Esophagus muscularis mucosa (tissue), 4 donors: ENCODE results near the gene ANKRD28. TPM values are rescaled to one million over a fixed set of nuclear protein-coding genes. Genes with fewer than 3 reads are reported as not detected.

ENCODE experiments used
- DNase-seq: peaks from one replicate; pipeline ENCODE4 v3.0.0-alpha.2; 2017; ENCODE audit errors: extremely low spot score
- H3K27ac ChIP-seq, 4 donors: fragments of 200-600 bp; sonication (generic); replicated peaks in 1 of 4; 1 replicate in 3 of 4; 2 replicates in 1 of 4; pipeline ENCODE4 v1.5.1; 2016 to 2019; ENCODE audit warnings: mild to moderate bottlenecking in 1 of 4
- H3K27me3 ChIP-seq, 4 donors: fragments of 200-600 bp; sonication (generic); one replicate each; pipeline versions ENCODE4 v1.5.1 to v1.6.0; 2016 to 2019
- H3K36me3 ChIP-seq, 4 donors: fragments of 200-600 bp; sonication (generic); one replicate each; pipeline ENCODE4 v1.5.1; 2016 to 2019
- H3K4me1 ChIP-seq, 4 donors: fragments of 200-600 bp; sonication (generic); one replicate each; pipeline ENCODE4 v1.5.1; 2016 to 2019
- H3K4me3 ChIP-seq, 4 donors: fragments of 200-600 bp; sonication (generic); 1 replicate in 2 of 4; 2 replicates in 2 of 4; pipeline ENCODE4 v1.5.1; 2016 to 2019; ENCODE audit warnings: mild to moderate bottlenecking in 4 of 4, moderate library complexity in 1 of 4
- H3K9me3 ChIP-seq, 4 donors: fragments of 200-600 bp; sonication (generic); 1 replicate in 3 of 4; 2 replicates in 1 of 4; pipeline ENCODE4 v1.5.1; 2016 to 2019
- CTCF ChIP-seq, 3 experiments: fragments of 200-600 bp in 2 of 3; fragments of 450-650 bp in 1 of 3; sonication (generic) in 2 of 3; IDR thresholded peaks; one replicate each; pipeline ENCODE4 v1.5.1; 2017 to 2019; ENCODE audit warnings: antibody characterized with exemption in 3 of 3, mild to moderate bottlenecking in 2 of 3, moderate library complexity in 1 of 3
- EP300 ChIP-seq: sonication (generic); formaldehyde crosslinking; IDR thresholded peaks from one replicate; pipeline ENCODE4 v1.6.1; 2017; ENCODE audit warnings: antibody characterized with exemption
- POLR2A ChIP-seq: fragments of 450-650 bp; IDR thresholded peaks from one replicate; pipeline ENCODE4 v1.6.1; 2017; ENCODE audit warnings: antibody characterized with exemption, moderate library complexity, mild to moderate bottlenecking, low read depth
- POLR2AphosphoS5 ChIP-seq, 2 donors: sonication (generic); formaldehyde crosslinking; IDR thresholded peaks; one replicate each; pipeline ENCODE4 v1.6.1; 2017; ENCODE audit warnings: antibody characterized with exemption in 2 of 2
- WGBS: methylation state at CpG from one replicate; pipeline ENCODE4 v1.1.5; 2018; 5-methylcytosine and 5-hydroxymethylcytosine counted together
- intact Hi-C: fragments of 100-400 bp; cut with DNase I; formaldehyde crosslinking; loops from one replicate; pipeline ENCODE4 v1.15.1; 2023
- total RNA-seq, 4 donors: library from RNA; depleted of rRNA; stranded (reverse); fragments of >200 nt; gene quantifications; one replicate each; pipeline versions ENCODE4 v1.1.0 to v1.2.1, GENCODE V29; 2016

The ANKRD28 gene
- total RNA-seq, 4 donors from 2014 or later: 21.2 to 34.8 (median 26.9) TPM

- Histone ChIP-seq H3K36me3 (peaks cover 0 to 41% (median 22%) of the 10 kb centered on the region in 4 donors), H3K27ac (no peak overlapping the region), H3K4me3 (no peak overlapping the region), H3K9me3 (no peaks in the 10 kb centered on the region), H3K4me1 (no peaks in the 10 kb centered on the region), H3K27me3 (no peaks in the 10 kb centered on the region)
- 93% methylated on average over 2 of the region's 2 CpGs for WGBS
- no peak for DNase-seq
- TF ChIP-seq CTCF (IDR thresholded peaks at IDR 0.05): no peak
- no peak for TF ChIP-seq POLR2A
- TF ChIP-seq POLR2AphosphoS5 (IDR thresholded peaks at IDR 0.05): no peak
- no peak for TF ChIP-seq EP300
- intact Hi-C loops: no loop called here
These were observed 70.9 kb downstream of the ANKRD28 start for GRCh38 chr3:15726881-15727280.

- H3K36me3 ChIP-seq: peaks cover 0 to 36% (median 21%) of the 10 kb centered on the region in 4 donors
- no peaks in the 10 kb centered on the region for H3K27me3 ChIP-seq
- no peaks in the 10 kb centered on the region for H3K9me3 ChIP-seq
- no peak overlapping the region for H3K27ac ChIP-seq
- H3K4me3 ChIP-seq: no peak overlapping the region
- H3K4me1 ChIP-seq: no peaks in the 10 kb centered on the region
- WGBS: 72% methylated on average over 2 of the region's 2 CpGs
- intact Hi-C loops: no loop called here
- DNase-seq: no peak
- no peak for TF ChIP-seq POLR2A
- TF ChIP-seq POLR2AphosphoS5 (IDR thresholded peaks at IDR 0.05): no peak
- no peak for TF ChIP-seq CTCF (IDR thresholded peaks at IDR 0.05)
- TF ChIP-seq EP300: no peak
These were observed 71.7 kb downstream of the ANKRD28 start for GRCh38 chr3:15726043-15726442.

- peaks cover 0 to 49% (median 29%) of the 10 kb centered on the region in 4 donors for H3K36me3 ChIP-seq
- WGBS: 100% methylated on average over 1 of the region's 1 CpG
These were observed 73.3 kb downstream of the ANKRD28 start for GRCh38 chr3:15724446-15724845.

GRCh38 chr3:15723624-15723884, 74.2 kb downstream of the ANKRD28 start:
- intact Hi-C loops: no loop called here
- Histone ChIP-seq H3K4me3 (no peak overlapping the region), H3K27me3 (no peaks in the 10 kb centered on the region), H3K9me3 (no peaks in the 10 kb centered on the region), H3K4me1 (no peaks in the 10 kb centered on the region), H3K27ac (no peak overlapping the region), H3K36me3 (peaks cover 0 to 49% (median 29%) of the 10 kb centered on the region in 4 donors)
- TF ChIP-seq EP300 (no peak), POLR2AphosphoS5 (IDR thresholded peaks at IDR 0.05) (no peak), POLR2A (no peak), CTCF (IDR thresholded peaks at IDR 0.05) (no peak)
- DNase-seq: no peak

More at GRCh38 chr3:15724446-15724845, 73.3 kb downstream of the ANKRD28 start:
- DNase-seq: no peak
- no peak overlapping the region for H3K27ac ChIP-seq
- TF ChIP-seq POLR2A (no peak), POLR2AphosphoS5 (IDR thresholded peaks at IDR 0.05) (no peak), CTCF (IDR thresholded peaks at IDR 0.05) (no peak), EP300 (no peak)
- H3K4me1 ChIP-seq: no peaks in the 10 kb centered on the region
- intact Hi-C loops: no loop called here
- H3K4me3 ChIP-seq: no peak overlapping the region
- H3K27me3 ChIP-seq: no peaks in the 10 kb centered on the region
- no peaks in the 10 kb centered on the region for H3K9me3 ChIP-seq

- no peak for DNase-seq
- WGBS: 63% methylated on average over 3 of the region's 3 CpGs
- peaks cover 0 to 49% (median 27%) of the 10 kb centered on the region in 4 donors for H3K36me3 ChIP-seq
- no peak overlapping the region for H3K27ac ChIP-seq
- H3K4me1 ChIP-seq: no peaks in the 10 kb centered on the region
- H3K27me3 ChIP-seq: no peaks in the 10 kb centered on the region
- no peak overlapping the region for H3K4me3 ChIP-seq
- no peaks in the 10 kb centered on the region for H3K9me3 ChIP-seq
- intact Hi-C loops: no loop called here
- TF ChIP-seq POLR2A (no peak), CTCF (IDR thresholded peaks at IDR 0.05) (no peak), POLR2AphosphoS5 (IDR thresholded peaks at IDR 0.05) (no peak), EP300 (no peak)
These were observed 74.7 kb downstream of the ANKRD28 start for GRCh38 chr3:15722877-15723623.
